ENCODE measurements around the gene CLMN. TPM values are rescaled to one million over a fixed set of nuclear protein-coding genes. Genes with fewer than 3 reads are reported as not detected.

The CLMN gene
- total RNA-seq, 2 donors from 2014 or later, result 3.4 to 4.0 TPM

GRCh38 chr14:95315579-95315978 lies 4.1 kb downstream of the CLMN start:
- peak overlapping the region; percentile 39 to 55 for H3K27ac ChIP-seq

GRCh38 chr14:95315156-95315555 lies 4.6 kb downstream of the CLMN start:
- no peaks in the 10 kb centered on the region for H3K9me3 ChIP-seq
- no peaks in the 10 kb centered on the region for H3K36me3 ChIP-seq
- no peak for DNase-seq (ENCODE audit: low spot score)
- peak overlapping the region; percentile 39 to 55 for H3K27ac ChIP-seq
- peaks cover 0 to 42% of the 10 kb centered on the region in 2 donors for H3K4me1 ChIP-seq
- TF ChIP-seq CTCF (IDR thresholded peaks at IDR 0.05), result no peak
- no peak overlapping the region for H3K4me3 ChIP-seq
- H3K27me3 ChIP-seq, result no peaks in the 10 kb centered on the region

More at GRCh38 chr14:95315579-95315978, 4.1 kb downstream of the CLMN start:
- TF ChIP-seq CTCF (IDR thresholded peaks at IDR 0.05), result no peak
- Histone ChIP-seq H3K4me3 (no peak overlapping the region), H3K36me3 (no peaks in the 10 kb centered on the region), H3K9me3 (no peaks in the 10 kb centered on the region), H3K27me3 (no peaks in the 10 kb centered on the region), H3K4me1 (peaks cover 0 to 44% of the 10 kb centered on the region in 2 donors)
- DNase-seq (ENCODE audit: low spot score), result no peak

DNA sequence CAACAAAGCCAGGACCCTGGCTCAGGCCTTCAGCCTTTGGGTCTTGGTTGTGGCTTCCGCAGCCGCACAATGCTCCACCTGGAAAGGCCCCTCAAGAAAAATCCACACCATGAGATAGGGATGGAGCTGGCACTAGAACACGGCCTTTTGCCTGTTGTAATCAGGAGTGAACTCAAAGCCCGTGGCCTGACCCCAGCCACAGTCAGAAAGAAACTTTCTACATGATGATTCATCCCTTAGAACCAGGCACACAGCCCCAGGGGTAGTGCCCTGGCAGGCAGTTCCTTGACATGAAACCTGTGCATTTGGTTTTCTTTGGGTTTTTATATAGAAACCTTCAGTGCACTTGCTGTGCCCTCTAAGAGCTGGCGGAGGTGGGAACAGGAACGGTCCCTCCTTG lies 5.1 kb downstream of the CLMN start:
- Histone ChIP-seq H3K36me3 (no peaks in the 10 kb centered on the region), H3K27me3 (no peaks in the 10 kb centered on the region), H3K4me1 (peaks cover 0 to 39% of the 10 kb centered on the region in 2 donors), H3K9me3 (no peaks in the 10 kb centered on the region), H3K4me3 (no peak overlapping the region), H3K27ac (peak overlapping the region; percentile 50 to 55)
- no peak for TF ChIP-seq CTCF (IDR thresholded peaks at IDR 0.05)
- no peak for DNase-seq (ENCODE audit: low spot score)

GRCh38 chr14:95313707-95314106 lies 6.0 kb downstream of the CLMN start:
- no peak for TF ChIP-seq CTCF (IDR thresholded peaks at IDR 0.05)
- Histone ChIP-seq H3K9me3 (no peaks in the 10 kb centered on the region), H3K4me3 (no peak overlapping the region), H3K27ac (peak overlapping the region; percentile 50 to 55), H3K4me1 (peaks cover 0 to 32% of the 10 kb centered on the region in 2 donors), H3K27me3 (no peaks in the 10 kb centered on the region), H3K36me3 (no peaks in the 10 kb centered on the region)
- DNase-seq (ENCODE audit: low spot score), result peak; percentile 82

DNA sequence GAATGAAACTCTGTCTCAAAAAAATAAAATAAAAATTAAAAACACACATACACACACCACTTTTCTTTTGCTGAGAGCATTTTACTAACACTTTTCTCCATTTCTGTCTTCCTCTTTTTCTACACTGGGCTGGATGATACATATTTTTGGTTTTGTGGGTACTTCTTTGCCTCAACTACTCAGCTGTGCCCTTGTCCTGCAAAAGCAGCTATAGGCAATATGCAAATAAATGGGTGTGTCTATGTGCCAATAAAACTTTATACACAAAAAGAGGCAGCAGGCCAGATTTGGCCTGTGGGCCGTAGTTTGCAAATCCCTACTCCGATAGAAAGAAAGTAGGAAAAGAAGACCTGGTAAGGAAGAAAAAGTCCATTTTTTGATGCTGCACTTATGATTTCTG lies 6.5 kb downstream of the CLMN start:
- Histone ChIP-seq H3K27me3 (no peaks in the 10 kb centered on the region), H3K9me3 (no peaks in the 10 kb centered on the region), H3K4me3 (no peak overlapping the region), H3K36me3 (no peaks in the 10 kb centered on the region), H3K27ac (peak overlapping the region; percentile 50 to 55), H3K4me1 (peaks cover 0 to 32% of the 10 kb centered on the region in 2 donors)
- DNase-seq (ENCODE audit: low spot score), result no peak
- TF ChIP-seq CTCF (IDR thresholded peaks at IDR 0.05), result no peak

DNA sequence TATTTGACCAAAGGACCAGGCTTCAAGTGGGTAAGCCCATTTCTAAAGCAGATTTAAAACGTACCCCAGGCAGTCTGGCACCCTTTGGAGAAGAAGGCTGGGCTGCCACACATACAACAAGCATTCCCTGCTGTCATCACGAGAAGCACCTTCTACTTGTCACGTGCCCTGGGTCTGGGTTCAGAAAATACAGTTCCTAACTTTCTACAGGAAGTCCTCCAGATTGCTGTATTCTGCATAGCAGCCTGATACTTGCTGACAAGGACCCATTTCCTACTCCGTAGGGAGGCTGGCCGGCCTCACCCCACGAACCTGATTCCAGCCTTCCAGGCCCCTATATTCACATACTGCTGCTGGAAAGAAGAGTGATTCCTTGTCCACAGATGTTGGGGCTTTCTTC lies 7.4 kb downstream of the CLMN start:
- no peaks in the 10 kb centered on the region for H3K27me3 ChIP-seq
- H3K9me3 ChIP-seq, result no peaks in the 10 kb centered on the region
- no peak overlapping the region for H3K4me3 ChIP-seq
- H3K4me1 ChIP-seq, result peaks cover 0 to 38% of the 10 kb centered on the region in 2 donors
- TF ChIP-seq CTCF (IDR thresholded peaks at IDR 0.05), result no peak
- H3K36me3 ChIP-seq, result no peaks in the 10 kb centered on the region
- peak overlapping the region; percentile 17 to 55 for H3K27ac ChIP-seq
- no peak for DNase-seq (ENCODE audit: low spot score)

All from right atrium auricular region (tissue), 2 donors.